ENCODE measurements around the gene POLN.
"Not testable (repeated sequence)": the region's sequence is repeated elsewhere in the genome, so short reads cannot be mapped to it uniquely, and the experiment has no call there.

POLN gene

DNA sequence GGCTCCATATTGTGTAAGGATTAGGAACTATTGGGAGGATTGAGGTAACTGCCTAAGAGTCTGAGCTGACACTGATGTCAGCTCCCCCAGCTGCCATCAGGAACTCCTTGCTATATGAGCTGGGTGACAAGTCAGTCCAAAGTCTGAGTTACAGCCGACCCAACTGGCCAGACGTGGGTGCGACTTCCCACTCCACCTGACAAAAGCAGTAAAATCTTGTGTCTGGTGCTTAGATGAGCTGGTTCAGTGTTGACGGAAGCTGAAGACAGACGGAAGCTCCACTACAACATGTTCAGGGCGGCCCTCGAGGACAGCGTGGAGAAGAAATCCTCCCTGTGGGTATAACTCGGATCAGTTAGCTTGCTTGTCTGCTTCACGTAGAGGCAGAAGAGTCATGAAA is 205.6 kb downstream of the POLN start:
- no peak for DNase-seq (ENCODE audit: extremely low read depth, low read depth)
- TF ChIP-seq, protein P1, sequence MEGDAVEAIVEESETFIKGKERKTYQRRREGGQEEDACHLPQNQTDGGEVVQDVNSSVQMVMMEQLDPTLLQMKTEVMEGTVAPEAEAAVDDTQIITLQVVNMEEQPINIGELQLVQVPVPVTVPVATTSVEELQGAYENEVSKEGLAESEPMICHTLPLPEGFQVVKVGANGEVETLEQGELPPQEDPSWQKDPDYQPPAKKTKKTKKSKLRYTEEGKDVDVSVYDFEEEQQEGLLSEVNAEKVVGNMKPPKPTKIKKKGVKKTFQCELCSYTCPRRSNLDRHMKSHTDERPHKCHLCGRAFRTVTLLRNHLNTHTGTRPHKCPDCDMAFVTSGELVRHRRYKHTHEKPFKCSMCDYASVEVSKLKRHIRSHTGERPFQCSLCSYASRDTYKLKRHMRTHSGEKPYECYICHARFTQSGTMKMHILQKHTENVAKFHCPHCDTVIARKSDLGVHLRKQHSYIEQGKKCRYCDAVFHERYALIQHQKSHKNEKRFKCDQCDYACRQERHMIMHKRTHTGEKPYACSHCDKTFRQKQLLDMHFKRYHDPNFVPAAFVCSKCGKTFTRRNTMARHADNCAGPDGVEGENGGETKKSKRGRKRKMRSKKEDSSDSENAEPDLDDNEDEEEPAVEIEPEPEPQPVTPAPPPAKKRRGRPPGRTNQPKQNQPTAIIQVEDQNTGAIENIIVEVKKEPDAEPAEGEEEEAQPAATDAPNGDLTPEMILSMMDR (IDR thresholded peaks at IDR 0.05; ENCODE audit: low read depth, low read length): no peak

DNA sequence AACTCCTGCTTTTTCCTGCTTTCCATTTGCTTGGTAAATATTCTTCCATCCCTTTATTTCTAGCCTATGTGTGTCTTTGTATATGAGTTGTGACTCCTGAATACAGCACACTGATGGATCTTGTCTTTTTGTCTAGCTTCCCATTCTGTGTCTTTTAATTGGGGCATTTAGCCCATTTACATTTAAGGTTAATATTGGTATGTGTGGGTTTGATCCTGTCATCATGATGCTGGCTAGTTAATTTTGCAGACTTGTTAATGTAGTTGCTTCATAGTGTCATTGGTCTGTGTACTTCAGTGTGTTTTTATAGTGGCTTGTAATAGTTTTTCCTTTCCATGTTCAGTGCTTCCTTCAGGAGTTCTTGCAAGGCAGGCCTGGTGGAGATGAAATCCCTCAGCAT is 210.8 kb downstream of the POLN start:
- DNase-seq (ENCODE audit: extremely low read depth, low read depth): not testable (repeated sequence)

DNA sequence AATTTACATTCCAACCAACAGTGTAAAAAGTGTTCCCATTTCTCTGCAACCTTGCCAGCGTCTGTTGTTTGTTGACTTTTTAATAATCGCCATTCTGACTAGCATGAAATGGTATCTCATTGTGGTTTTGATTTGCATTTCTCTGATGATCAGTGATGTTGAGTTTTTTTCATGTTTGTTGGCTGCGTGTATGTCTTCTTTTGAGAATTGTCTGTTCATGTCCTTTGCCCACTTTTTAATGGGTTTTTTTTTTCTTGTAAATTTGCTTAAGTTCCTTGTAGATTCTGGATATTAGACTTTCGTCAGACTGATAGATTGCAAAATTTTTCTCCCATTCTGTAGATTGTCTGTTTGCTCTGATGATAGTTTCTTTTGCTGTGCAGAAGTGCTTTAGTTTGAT is 214.8 kb downstream of the POLN start:
- DNase-seq (ENCODE audit: extremely low read depth, low read depth): not testable (repeated sequence)

DNA sequence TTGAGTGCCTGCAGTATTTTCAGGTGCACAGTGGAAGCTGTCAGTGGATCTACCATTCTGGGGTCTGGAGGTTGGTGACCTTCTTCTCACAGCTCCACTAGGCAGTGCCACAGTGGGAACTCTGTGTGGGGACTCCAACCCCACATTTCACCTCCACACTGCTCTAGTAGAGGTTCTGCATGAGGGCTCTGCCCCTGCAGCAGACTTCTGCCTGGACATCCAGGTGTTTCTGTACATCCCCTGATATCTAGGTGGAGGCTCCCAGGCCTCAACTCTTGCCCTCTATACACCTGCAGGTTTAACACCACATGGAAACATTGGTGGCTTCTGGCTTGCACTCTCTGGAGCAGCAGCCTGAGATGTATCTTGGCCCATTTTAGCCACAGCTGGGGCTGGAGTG is 216.1 kb downstream of the POLN start:
- TF ChIP-seq, protein P1 (IDR thresholded peaks at IDR 0.05; ENCODE audit: low read depth, low read length): no peak
- DNase-seq (ENCODE audit: extremely low read depth, low read depth): no peak

DNA sequence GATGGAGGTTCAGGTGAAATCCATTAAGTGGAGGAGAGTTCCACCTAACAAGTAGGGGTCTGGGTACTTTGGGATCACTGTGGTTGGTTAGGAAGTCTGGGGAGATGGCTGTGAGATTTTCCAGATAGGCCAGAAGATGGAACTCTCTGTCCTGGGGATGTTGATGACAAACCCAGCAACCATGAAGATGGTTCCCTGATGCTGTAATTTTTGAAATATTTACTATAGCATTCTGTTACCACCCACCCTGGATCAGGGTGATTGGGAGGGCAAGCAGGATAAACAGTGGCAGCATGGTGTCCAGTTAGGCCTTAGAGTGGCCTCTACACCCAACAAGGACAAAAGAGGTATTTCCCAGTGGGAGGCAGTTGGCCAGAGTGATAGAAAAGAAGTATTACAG is 217.2 kb downstream of the POLN start:
- TF ChIP-seq, protein P1 (IDR thresholded peaks at IDR 0.05; ENCODE audit: low read depth, low read length): no peak
- DNase-seq (ENCODE audit: extremely low read depth, low read depth): no peak
